HepG2 (cell line): Measurements from ENCODE around the gene TLX3.

Source experiments
- CTCF ChIP-seq: sonication (generic); formaldehyde crosslinking; IDR thresholded peaks from 2 replicates; pipeline ENCODE4 v1.5.0; 2020; ENCODE audit warnings: mild to moderate bottlenecking, missing genetic modification reagents, moderate library complexity
- DZIP1 ChIP-seq: sonication (generic); formaldehyde crosslinking; IDR thresholded peaks from 2 replicates; pipeline ENCODE4 v1.5.0; 2020; ENCODE audit warnings: mild to moderate bottlenecking, missing genetic modification reagents
- EZH2 ChIP-seq: conservative IDR thresholded peaks from 2 replicates; pipeline ENCODE4 v1.6.1; 2012; ENCODE audit warnings: mild to moderate bottlenecking, low read depth, low read length, moderate library complexity
- FOSL2 ChIP-seq: sonication (generic); formaldehyde crosslinking; IDR thresholded peaks from 2 replicates; pipeline ENCODE4 v1.4.0; 2020; ENCODE audit warnings: missing genetic modification reagents
- FOXK2 ChIP-seq: fragments of 450-650 bp; IDR thresholded peaks from 2 replicates; pipeline ENCODE4 v1.6.1; 2016
- HDAC2 ChIP-seq: sonication (generic); formaldehyde crosslinking; IDR thresholded peaks from 2 replicates; pipeline ENCODE4 v1.4.0; 2020; ENCODE audit warnings: missing genetic modification reagents
- HDAC6 ChIP-seq: fragments of 200-600 bp; sonication (generic); IDR thresholded peaks from 2 replicates; pipeline ENCODE4 v1.7.0; 2017; ENCODE audit warnings: mild to moderate bottlenecking, antibody characterized with exemption, low read length, low read depth
- MXI1 ChIP-seq: IDR thresholded peaks from 3 replicates; pipeline ENCODE4 v1.6.1; 2012; ENCODE audit warnings: low read depth, low read length, inconsistent platforms, borderline replicate concordance
- NFRKB ChIP-seq: fragments of 450-650 bp; IDR thresholded peaks from 2 replicates; pipeline ENCODE4 v1.6.1; 2017
- RBFOX2 ChIP-seq: fragments of 200-400 bp; formaldehyde crosslinking; IDR thresholded peaks from 2 replicates; pipeline ENCODE4 v1.6.1; 2017; ENCODE audit warnings: low read depth, mild to moderate bottlenecking, low read length
- SNAPC4 ChIP-seq: sonication (generic); formaldehyde crosslinking; IDR thresholded peaks from 2 replicates; pipeline ENCODE4 v1.4.0; 2020; ENCODE audit warnings: mild to moderate bottlenecking, missing genetic modification reagents
- TBL1XR1 ChIP-seq: fragments of 150-350 bp; IDR thresholded peaks from 2 replicates; pipeline ENCODE4 v1.6.1; 2014; ENCODE audit warnings: borderline replicate concordance, low read length; ENCODE audit not compliant: partially characterized antibody
- ZNF225 ChIP-seq: sonication (generic); formaldehyde crosslinking; IDR thresholded peaks from 2 replicates; pipeline ENCODE4 v1.4.0; 2020; ENCODE audit warnings: mild to moderate bottlenecking, missing genetic modification reagents
- ZNF282 ChIP-seq: fragments of 450-650 bp; IDR thresholded peaks from 2 replicates; pipeline ENCODE4 v1.6.1; 2018; ENCODE audit not compliant: partially characterized antibody

GRCh38 chr5:171306781-171307591 is 2.1 kb upstream of the TLX3 start:
- no peak for TF ChIP-seq FOXK2
- no peak for TF ChIP-seq DZIP1
- TF ChIP-seq HDAC2 (CRISPR knock-in tag): no peak
- no peak for TF ChIP-seq ZNF225
- no peak for TF ChIP-seq TBL1XR1
- TF ChIP-seq HDAC6: no peak
- TF ChIP-seq EZH2: no peak
- TF ChIP-seq FOSL2 (CRISPR knock-in tag): no peak
- no peak for TF ChIP-seq NFRKB
- no peak for TF ChIP-seq CTCF (CRISPR knock-in tag)
- TF ChIP-seq MXI1: no peak
- TF ChIP-seq ZNF282: no peak
- TF ChIP-seq RBFOX2: no peak
- no peak for TF ChIP-seq SNAPC4
